DOHH2 (cell line): Measurements from ENCODE around the gene PACRG.

Experiments used
- H3F3A ChIP-seq: fragments of 200-600 bp; sonication (generic), shearing (Covaris generic); 2 replicates; pipeline ENCODE4 v1.6.0; 2016; ENCODE audit warnings: antibody characterized with exemption, mild to moderate bottlenecking; ENCODE audit not compliant: control insufficient read depth, insufficient read depth
- H3K27ac ChIP-seq: fragments of 200-600 bp; sonication (generic); 2 replicates; pipeline ENCODE4 v1.5.1; 2014; ENCODE audit warnings: low read depth, mild to moderate bottlenecking, low read length, moderate library complexity
- H3K27me3 ChIP-seq: fragments of 200-600 bp; sonication (generic); 2 replicates; pipeline ENCODE4 v1.6.1; 2014; ENCODE audit warnings: mild to moderate bottlenecking, low read length, mixed read lengths; ENCODE audit not compliant: control insufficient read depth
- H3K36me3 ChIP-seq: fragments of 200-600 bp; sonication (generic); 2 replicates; pipeline ENCODE4 v1.6.1; 2014; ENCODE audit warnings: mild to moderate bottlenecking, low read length, moderate library complexity, mixed read lengths; ENCODE audit not compliant: control insufficient read depth
- H3K4me1 ChIP-seq: fragments of 200-600 bp; sonication (generic); 2 replicates; pipeline ENCODE4 v1.6.1; 2014; ENCODE audit warnings: mild to moderate bottlenecking, low read length, mixed read lengths; ENCODE audit not compliant: control insufficient read depth
- H3K4me2 ChIP-seq: fragments of 200-600 bp; sonication (generic); 2 replicates; pipeline ENCODE4 v1.6.0; 2014; ENCODE audit warnings: mild to moderate bottlenecking, low read length, moderate library complexity
- H3K4me3 ChIP-seq: fragments of 200-600 bp; sonication (generic); 2 replicates; pipeline ENCODE4 v1.5.1; 2014; ENCODE audit warnings: mild to moderate bottlenecking, low read length, mixed read lengths
- H3K79me2 ChIP-seq: fragments of 200-600 bp; sonication (generic); 2 replicates; pipeline ENCODE4 v1.6.1; 2014; ENCODE audit warnings: mild to moderate bottlenecking, low read length, mixed read lengths; ENCODE audit not compliant: control insufficient read depth
- H3K9me2 ChIP-seq: fragments of 200-600 bp; sonication (generic); replicated peaks from 2 replicates; pipeline ENCODE4 v1.6.1; 2014; ENCODE audit warnings: mild to moderate bottlenecking, low read length, mixed read lengths; ENCODE audit not compliant: control insufficient read depth
- H3K9me3 ChIP-seq: fragments of 200-600 bp; sonication (generic); 2 replicates; pipeline ENCODE4 v1.6.1; 2014; ENCODE audit warnings: antibody characterized with exemption, low read length, mixed read lengths; ENCODE audit not compliant: control insufficient read depth, insufficient read depth
- H4K20me1 ChIP-seq: fragments of 200-600 bp; sonication (generic); 2 replicates; pipeline ENCODE4 v1.6.0; 2014; ENCODE audit warnings: low read depth, mild to moderate bottlenecking, antibody characterized with exemption, low read length, moderate library complexity; ENCODE audit not compliant: control insufficient read depth, insufficient read depth
- EZH2phosphoT487 ChIP-seq: fragments of 200-600 bp; sonication (generic); IDR thresholded peaks from 2 replicates; pipeline ENCODE4 v1.6.1; 2017; ENCODE audit warnings: borderline replicate concordance, mild to moderate bottlenecking, antibody characterized with exemption, low read length, moderate library complexity, mixed read lengths
- TF ChIP-seq, protein P1 (sequence below): fragments of 200-600 bp; sonication (generic); IDR thresholded peaks from one replicate; pipeline ENCODE4 v1.5.1; 2014; ENCODE audit warnings: antibody characterized with exemption, mild to moderate bottlenecking, low read depth, low read length; ENCODE audit not compliant: poor library complexity, severe bottlenecking

PACRG gene

DNA sequence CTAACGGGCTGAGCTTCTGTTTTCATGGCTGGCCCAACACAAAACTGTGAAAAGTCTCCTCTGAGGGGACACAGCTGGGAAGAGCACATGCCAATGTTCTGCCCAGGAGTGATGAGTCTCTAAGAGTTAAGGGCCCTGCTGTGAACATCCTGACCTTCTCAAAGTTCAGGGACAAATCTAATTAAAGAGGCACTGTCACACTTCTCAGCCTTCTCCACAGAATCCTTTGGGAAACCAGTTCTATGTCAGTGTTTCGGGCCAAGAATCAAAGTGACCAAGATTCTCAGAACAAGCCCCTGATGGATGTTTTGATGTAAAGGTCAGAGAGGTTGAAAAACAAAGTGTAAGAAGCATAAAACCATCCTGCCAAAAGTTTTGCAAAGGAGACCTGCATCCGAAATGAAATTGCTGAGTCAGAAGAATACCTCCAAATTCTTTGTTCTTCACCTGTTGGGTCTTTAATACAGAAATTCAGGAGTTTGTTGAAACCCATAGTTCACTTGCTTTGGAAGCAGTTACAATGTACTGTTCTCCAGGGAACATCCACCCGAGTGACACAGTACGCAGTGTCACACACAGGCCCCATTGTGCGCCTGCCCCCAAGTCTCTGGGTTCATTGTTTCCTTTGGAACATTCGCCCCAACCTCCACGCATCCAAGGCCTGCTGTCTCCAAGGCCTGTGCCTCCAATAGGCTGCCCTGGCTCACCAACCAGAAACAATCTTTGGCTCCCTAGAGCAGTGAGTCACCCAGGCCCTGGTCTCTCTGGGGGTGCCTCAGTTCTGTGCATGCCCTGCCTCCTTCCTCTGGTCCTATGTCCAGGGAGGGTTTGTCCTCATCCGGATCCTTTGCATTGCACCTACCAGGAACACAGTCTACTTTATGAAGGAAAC is 621.3 kb downstream of the PACRG start:
- no peaks in the 10 kb centered on the region for H3F3A ChIP-seq
- peaks cover under 1% of the 10 kb centered on the region; the same call in 1 of the 2 replicates for H3K27me3 ChIP-seq
- H3K4me2 ChIP-seq: no peak overlapping the region
- H3K4me1 ChIP-seq: no peaks in the 10 kb centered on the region
- H3K27ac ChIP-seq: no peak overlapping the region
- no peaks in the 10 kb centered on the region for H3K79me2 ChIP-seq
- H3K9me2 ChIP-seq: no peaks in the 10 kb centered on the region
- TF ChIP-seq EZH2phosphoT487: no peak
- TF ChIP-seq, protein P1, sequence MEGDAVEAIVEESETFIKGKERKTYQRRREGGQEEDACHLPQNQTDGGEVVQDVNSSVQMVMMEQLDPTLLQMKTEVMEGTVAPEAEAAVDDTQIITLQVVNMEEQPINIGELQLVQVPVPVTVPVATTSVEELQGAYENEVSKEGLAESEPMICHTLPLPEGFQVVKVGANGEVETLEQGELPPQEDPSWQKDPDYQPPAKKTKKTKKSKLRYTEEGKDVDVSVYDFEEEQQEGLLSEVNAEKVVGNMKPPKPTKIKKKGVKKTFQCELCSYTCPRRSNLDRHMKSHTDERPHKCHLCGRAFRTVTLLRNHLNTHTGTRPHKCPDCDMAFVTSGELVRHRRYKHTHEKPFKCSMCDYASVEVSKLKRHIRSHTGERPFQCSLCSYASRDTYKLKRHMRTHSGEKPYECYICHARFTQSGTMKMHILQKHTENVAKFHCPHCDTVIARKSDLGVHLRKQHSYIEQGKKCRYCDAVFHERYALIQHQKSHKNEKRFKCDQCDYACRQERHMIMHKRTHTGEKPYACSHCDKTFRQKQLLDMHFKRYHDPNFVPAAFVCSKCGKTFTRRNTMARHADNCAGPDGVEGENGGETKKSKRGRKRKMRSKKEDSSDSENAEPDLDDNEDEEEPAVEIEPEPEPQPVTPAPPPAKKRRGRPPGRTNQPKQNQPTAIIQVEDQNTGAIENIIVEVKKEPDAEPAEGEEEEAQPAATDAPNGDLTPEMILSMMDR: no peak
- H3K9me3 ChIP-seq: no peaks in the 10 kb centered on the region
- H3K4me3 ChIP-seq: no peak overlapping the region
- H4K20me1 ChIP-seq: no peaks in the 10 kb centered on the region
- H3K36me3 ChIP-seq: no peaks in the 10 kb centered on the region

DNA sequence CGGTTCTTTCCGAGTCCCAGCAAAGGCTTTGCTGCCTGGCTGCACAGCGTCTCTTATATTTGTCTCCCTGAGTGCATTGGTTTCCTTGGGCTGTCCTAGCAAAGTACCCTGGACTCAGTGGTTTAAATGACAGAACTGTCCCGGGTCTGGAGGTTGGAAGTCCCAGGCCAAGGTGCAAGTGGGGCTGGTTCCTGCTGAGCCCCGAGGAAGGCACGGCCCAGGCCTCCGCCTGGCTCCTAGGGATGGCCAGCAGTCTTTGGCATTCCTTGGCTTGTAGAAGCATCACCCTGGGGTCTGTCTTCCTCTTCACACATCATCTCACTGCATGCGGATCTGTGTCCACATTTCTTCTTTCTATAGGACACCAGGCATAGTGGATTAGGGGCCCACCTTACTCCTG is 621.9 kb downstream of the PACRG start:
- no peaks in the 10 kb centered on the region for H3F3A ChIP-seq
- no peaks in the 10 kb centered on the region for H3K9me2 ChIP-seq
- H3K36me3 ChIP-seq: no peaks in the 10 kb centered on the region
- TF ChIP-seq EZH2phosphoT487: no peak
- TF ChIP-seq, protein P1: no peak
- no peaks in the 10 kb centered on the region for H3K9me3 ChIP-seq
- H3K79me2 ChIP-seq: no peaks in the 10 kb centered on the region
- H3K27me3 ChIP-seq: peaks cover 3% of the 10 kb centered on the region; the same call in 1 of the 2 replicates
- no peak overlapping the region for H3K27ac ChIP-seq
- H3K4me2 ChIP-seq: no peak overlapping the region
- H3K4me1 ChIP-seq: peaks cover 3% of the 10 kb centered on the region
- H3K4me3 ChIP-seq: no peak overlapping the region
- H4K20me1 ChIP-seq: no peaks in the 10 kb centered on the region

DNA sequence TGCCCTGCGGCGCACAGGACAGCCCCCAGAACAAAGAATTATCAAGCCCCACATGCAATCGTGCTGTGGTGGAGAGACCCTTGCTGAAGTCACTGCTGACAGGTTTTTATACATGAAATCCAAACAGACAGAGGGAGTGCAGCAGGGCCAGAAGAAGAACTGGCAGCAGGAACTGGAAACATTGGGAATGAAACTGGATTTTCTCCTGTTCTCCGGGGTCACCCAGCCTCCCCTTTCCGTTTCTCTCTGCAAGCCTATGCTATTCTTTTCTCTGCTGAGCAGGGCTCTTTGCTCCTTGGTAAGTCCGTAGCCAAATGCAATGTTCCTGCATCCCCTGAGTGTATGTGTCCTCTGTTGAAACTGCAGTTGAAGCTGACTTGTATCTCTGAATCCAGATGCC is 623.2 kb downstream of the PACRG start:
- H3K4me2 ChIP-seq: no peak overlapping the region
- H3K27ac ChIP-seq: no peak overlapping the region
- peaks cover 3% of the 10 kb centered on the region; the same call in 1 of the 2 replicates for H3K27me3 ChIP-seq
- no peak for TF ChIP-seq EZH2phosphoT487
- TF ChIP-seq, protein P1: no peak
- peaks cover 14% of the 10 kb centered on the region for H3K4me1 ChIP-seq
- no peaks in the 10 kb centered on the region for H3K79me2 ChIP-seq
- no peaks in the 10 kb centered on the region for H4K20me1 ChIP-seq
- no peak overlapping the region for H3K4me3 ChIP-seq
- no peaks in the 10 kb centered on the region for H3K9me3 ChIP-seq
- no peaks in the 10 kb centered on the region for H3K36me3 ChIP-seq
- no peaks in the 10 kb centered on the region for H3F3A ChIP-seq
- H3K9me2 ChIP-seq: no peaks in the 10 kb centered on the region
